Astrocyte (in vitro differentiated cells and primary cell): Measurements from ENCODE around the gene EVPLL.

ENCODE experiments used
- CTCF ChIP-seq: IDR thresholded peaks from 2 replicates; pipeline ENCODE4 v1.5.1; 2011; ENCODE audit warnings: low read depth, mild to moderate bottlenecking, inconsistent platforms, low read length, moderate library complexity; ENCODE audit not compliant: insufficient read depth
- EZH2 ChIP-seq: IDR thresholded peaks from 2 replicates; pipeline ENCODE4 v1.6.1; 2012; ENCODE audit warnings: mild to moderate bottlenecking, low read length, inconsistent platforms; ENCODE audit not compliant: insufficient read depth

GRCh38 chr17:18377437-18378204 is at the start of gene EVPLL:
- TF ChIP-seq CTCF (no peak), EZH2 (no peak)
